H1 (cell line): ENCODE measurements around the gene FLNC. TPM values are rescaled to one million over a fixed set of nuclear protein-coding genes. Genes with fewer than 3 reads are reported as not detected.

Experiments used
- CTCF ChIA-PET: fragments of 300-600 bp; sonication (Branson Sonifier 250); formaldehyde crosslinking; loops from one replicate; lab custom pipeline; 2021; ENCODE audit not compliant: partially characterized antibody; lab: Charles Lee
- POLR2A ChIA-PET: fragments of 300-600 bp; sonication (Branson Sonifier 250); formaldehyde crosslinking; loops from one replicate; lab custom pipeline; 2021; ENCODE audit warnings: inconsistent platforms; ENCODE audit not compliant: partially characterized antibody; lab: Charles Lee
- DNase-seq, 2 experiments: peaks; one replicate each; pipeline versions ENCODE4 v3.0.0 to v3.0.0-alpha.2; 2010 to 2022; ENCODE audit warnings: low spot score in 2 of 2, low read depth in 1 of 2, mixed read lengths in 1 of 2
- FAIRE-seq: peaks from 2 replicates; lab custom pipeline; 2011; peaks lifted over from hg19 to GRCh38; lab: Jason Lieb, UNC
- H2AFZ ChIP-seq: 2 replicates; pipeline ENCODE4 v1.8.1; 2012; ENCODE audit warnings: low read length, inconsistent platforms
- H2AK5ac ChIP-seq: 2 replicates; pipeline ENCODE4 v1.6.1; 2013; ENCODE audit warnings: low read depth, low read length
- H2BK120ac ChIP-seq: replicated peaks from 2 replicates; pipeline ENCODE3; 2013; ENCODE audit warnings: low read depth, low read length, inconsistent platforms
- H2BK12ac ChIP-seq: 2 replicates; pipeline ENCODE4 v1.6.1; 2013; ENCODE audit warnings: low read depth, low read length
- H2BK15ac ChIP-seq: 2 replicates; pipeline ENCODE4 v1.6.1; 2013; ENCODE audit warnings: low read length
- H2BK20ac ChIP-seq: 2 replicates; pipeline ENCODE4 v1.6.1; 2013; ENCODE audit warnings: low read length
- H2BK5ac ChIP-seq: 2 replicates; pipeline ENCODE4 v1.6.1; 2013; ENCODE audit warnings: low read depth, low read length
- H3K14ac ChIP-seq: 2 replicates; pipeline ENCODE4 v1.6.1; 2013; ENCODE audit warnings: inconsistent platforms; ENCODE audit not compliant: insufficient read length
- H3K18ac ChIP-seq: 2 replicates; pipeline ENCODE4 v1.6.1; 2013; ENCODE audit warnings: low read length; ENCODE audit errors: extremely low read depth
- H3K23ac ChIP-seq: 2 replicates; pipeline ENCODE4 v1.6.1; 2013; ENCODE audit warnings: inconsistent platforms; ENCODE audit not compliant: insufficient read length
- H3K23me2 ChIP-seq: 2 replicates; pipeline ENCODE4 v1.6.1; 2013; ENCODE audit warnings: low read depth, low read length
- H3K27ac ChIP-seq: 2 replicates; pipeline ENCODE4 v1.6.1; 2011; ENCODE audit warnings: low read depth, low read length, inconsistent platforms
- H3K27me3 ChIP-seq, 4 experiments: replicated peaks in 1 of 4; 1 replicate in 1 of 4; 2 replicates in 3 of 4; pipeline versions ENCODE4 v1.6.1 to v1.8.1; 2011 to 2013; ENCODE audit warnings: low read length in 3 of 4, mild to moderate bottlenecking in 3 of 4, inconsistent platforms in 2 of 4, mixed read lengths in 2 of 4, moderate library complexity in 1 of 4; ENCODE audit not compliant: control insufficient read depth in 3 of 4, insufficient read depth in 3 of 4; ENCODE audit errors: extremely low read depth in 1 of 4
- H3K36me3 ChIP-seq, 4 experiments: 2 replicates each; pipeline versions ENCODE4 v1.6.1 to v1.8.1; 2011 to 2013; ENCODE audit warnings: mild to moderate bottlenecking in 4 of 4, low read length in 3 of 4, moderate library complexity in 2 of 4, control low read depth in 1 of 4, inconsistent platforms in 1 of 4; ENCODE audit not compliant: insufficient read depth in 4 of 4, control insufficient read depth in 2 of 4
- H3K4ac ChIP-seq: replicated peaks from 2 replicates; pipeline ENCODE3; 2013; ENCODE audit warnings: low read length, low read depth, mixed read lengths, inconsistent platforms; ENCODE audit not compliant: insufficient read length
- H3K4me1 ChIP-seq, 4 experiments: replicated peaks in 1 of 4; 1 replicate in 1 of 4; 2 replicates in 3 of 4; pipeline versions ENCODE4 v1.6.1 to v1.8.1; 2011 to 2013; ENCODE audit warnings: low read length in 3 of 4, inconsistent platforms in 2 of 4, mixed read lengths in 1 of 4; ENCODE audit not compliant: insufficient read depth in 4 of 4, control insufficient read depth in 3 of 4
- H3K4me2 ChIP-seq, 2 experiments: 2 replicates each; pipeline versions ENCODE4 v1.6.1 to v1.8.1; 2011 to 2013; ENCODE audit warnings: low read depth in 2 of 2, low read length in 2 of 2, control low read depth in 1 of 2, inconsistent platforms in 1 of 2, mild to moderate bottlenecking in 1 of 2; ENCODE audit not compliant: insufficient read depth in 1 of 2
- H3K4me3 ChIP-seq, 4 experiments: fragments of 200-600, 300-600 bp in 1 of 4; sonication (generic), shearing (Covaris generic), sonication (Bioruptor Twin) in 1 of 4; 2 replicates each; pipeline versions ENCODE4 v1.5.1 to v1.8.1; 2011 to 2016; ENCODE audit warnings: low read length in 4 of 4, low read depth in 3 of 4, control low read depth in 2 of 4, inconsistent platforms in 2 of 4, mild to moderate bottlenecking in 2 of 4, mixed read lengths in 1 of 4, moderate library complexity in 1 of 4; ENCODE audit not compliant: insufficient read depth in 2 of 4; ENCODE audit errors: extremely low read depth in 1 of 4
- H3K56ac ChIP-seq: replicated peaks from 2 replicates; pipeline ENCODE3; 2013; ENCODE audit warnings: low read depth, mild to moderate bottlenecking, mixed read lengths, low read length, inconsistent platforms; ENCODE audit not compliant: insufficient read length
- H3K79me1 ChIP-seq: 2 replicates; pipeline ENCODE4 v1.6.1; 2013; ENCODE audit warnings: low read depth, low read length, control low read depth
- H3K79me2 ChIP-seq, 2 experiments: 2 replicates each; pipeline versions ENCODE4 v1.6.1 to v1.8.1; 2012 to 2013; ENCODE audit warnings: low read length in 2 of 2, mild to moderate bottlenecking in 2 of 2, inconsistent platforms in 1 of 2; ENCODE audit not compliant: insufficient read depth in 2 of 2, control insufficient read depth in 1 of 2
- H3K9ac ChIP-seq, 4 experiments: replicated peaks in 1 of 4; 1 replicate in 1 of 4; 2 replicates in 3 of 4; pipeline versions ENCODE4 v1.6.1 to v1.8.1; 2011 to 2013; ENCODE audit warnings: low read depth in 3 of 4, low read length in 3 of 4, control low read depth in 2 of 4, mild to moderate bottlenecking in 2 of 4, moderate library complexity in 2 of 4, inconsistent platforms in 1 of 4; ENCODE audit errors: extremely low read depth in 1 of 4
- H3K9me3 ChIP-seq, 2 experiments: 2 replicates each; pipeline versions ENCODE4 v1.6.1 to v1.8.1; 2012 to 2013; ENCODE audit warnings: mild to moderate bottlenecking in 2 of 2, moderate library complexity in 2 of 2, control low read depth in 1 of 2, inconsistent platforms in 1 of 2, low read depth in 1 of 2, low read length in 1 of 2, mixed read lengths in 1 of 2; ENCODE audit not compliant: insufficient read depth in 2 of 2
- H4K20me1 ChIP-seq, 2 experiments: replicated peaks in 1 of 2; 2 replicates each; pipeline versions ENCODE3 to v1.8.1; 2011 to 2013; ENCODE audit warnings: inconsistent platforms in 2 of 2, low read length in 2 of 2, mild to moderate bottlenecking in 1 of 2; ENCODE audit not compliant: insufficient read depth in 2 of 2, control insufficient read depth in 1 of 2
- H4K5ac ChIP-seq: 2 replicates; pipeline ENCODE4 v1.6.1; 2013; ENCODE audit warnings: low read length, low read depth, mixed read lengths, inconsistent platforms; ENCODE audit not compliant: insufficient read length
- H4K8ac ChIP-seq: 2 replicates; pipeline ENCODE4 v1.8.0; 2013; ENCODE audit warnings: mild to moderate bottlenecking, moderate library complexity, low read length, inconsistent platforms; ENCODE audit not compliant: insufficient read depth; ENCODE audit errors: extremely low read depth
- H4K91ac ChIP-seq: replicated peaks from 2 replicates; pipeline ENCODE3; 2013; ENCODE audit warnings: low read length, mixed read lengths, inconsistent platforms; ENCODE audit not compliant: insufficient read length
- ATF3 ChIP-seq: IDR thresholded peaks from 2 replicates; pipeline ENCODE4 v1.6.1; 2011; ENCODE audit warnings: low read depth, mild to moderate bottlenecking, low read length; ENCODE audit not compliant: insufficient read depth
- TAF1 ChIP-seq: IDR thresholded peaks from 2 replicates; pipeline ENCODE4 v1.6.1; 2011; ENCODE audit warnings: mild to moderate bottlenecking, low read depth, low read length
- TEAD4 ChIP-seq: IDR thresholded peaks from 2 replicates; pipeline ENCODE4 v1.6.1; 2012; ENCODE audit warnings: low read depth, low read length, inconsistent platforms, mixed read lengths
- WGBS, 2 experiments: shearing (Covaris generic) in 1 of 2; methylation state at CpG; one replicate each; pipeline versions ENCODE4 v1.1.6 to v1.1.7; 2013 to 2015; ENCODE audit warnings: low lambda C conversion rate in 2 of 2, mixed read lengths in 2 of 2, inconsistent platforms in 1 of 2, low coverage in 1 of 2, missing lambda C conversion rate in 1 of 2; ENCODE audit not compliant: insufficient replicate concordance in 2 of 2, insufficient coverage in 1 of 2, insufficient read length in 1 of 2; ENCODE audit errors: extremely low coverage in 1 of 2, missing lambda C conversion rate in 1 of 2; 5-methylcytosine and 5-hydroxymethylcytosine counted together
- polyA plus RNA-seq, 7 experiments: library from polyadenylated mRNA; depleted of rRNA in 3 of 7; stranded (reverse) in 5 of 7; unstranded in 2 of 7; fragments of >200 nt in 5 of 7; fragments of 200-250 nt in 2 of 7; gene quantifications; 1 replicate in 5 of 7; 2 replicates in 1 of 7; 4 replicates in 1 of 7; pipeline versions ENCODE4 v1.2.1 to v1.2.3, GENCODE V29; 2011 to 2013; ENCODE audit warnings: missing spikeins in 2 of 7, mixed read lengths in 2 of 7
- total RNA-seq: library from RNA; stranded (reverse); fragmentation: NEBNext Ultra II Directional; extraction: Animal tissue kit (Norgen Biotek cat#: 25700); gene quantifications from 2 replicates; pipeline ENCODE4 v1.2.1, GENCODE V29; 2021

Gene FLNC
- total and polyA plus RNA-seq, 2 of the 8 experiments (the other 6 are each of a cell fraction or from before 2014, with no cell fraction given), result 1.9 to 10.7 TPM

GRCh38 chr7:128879461-128879938, 49.3 kb downstream of the FLNC start:
- CTCF ChIA-PET, result interaction anchor here (0.6 to 10.3 kb wide), 27 partner anchors 10 to 468 kb away, joined by 3 to 189 read pairs (median 7); partner anchors contain the start of genes ATP6V1F, CCDC136, GARIN1A and KCP
- peaks cover 2% of the 10 kb centered on the region; the same call in 1 of the 2 replicates for H3K23me2 ChIP-seq
- peak overlapping the region; percentile 65 for H4K8ac ChIP-seq
- H3K4ac ChIP-seq, result peak overlapping the region; percentile 78
- H4K5ac ChIP-seq, result peak overlapping the region; percentile 36
- DNase-seq, result no peak
- peak overlapping the region; percentile 60 for H3K18ac ChIP-seq
- H3K36me3 ChIP-seq, result no peaks in the 10 kb centered on the region
- 0 out of 2 replicates have a peak overlapping the region, but pooled peaks have one; percentile 30 for H2AFZ ChIP-seq
- 92% methylated on average over 18 of the region's 19 CpGs; no CpG with 5 or more reads in 1 of the 2 experiments for WGBS, 2 experiments
- H2BK120ac ChIP-seq, result no peak overlapping the region
- peak overlapping the region; percentile 55; the same call in 1 of the 2 replicates for H2BK12ac ChIP-seq
- H3K14ac ChIP-seq, result no peak overlapping the region
- POLR2A ChIA-PET, result interaction anchor here (1.4 to 3.5 kb wide), 4 partner anchors 11 to 30 kb away, joined by 4 to 22 read pairs (median 9); partner anchors contain the start of genes ATP6V1F and KCP
- TF ChIP-seq TAF1 (no peak), TEAD4 (no peak), ATF3 (no peak)
- no peaks in the 10 kb centered on the region; a peak in 1 of 7 replicates for H3K27me3 ChIP-seq
- H3K4me3 ChIP-seq, result no peak overlapping the region
- H3K23ac ChIP-seq, result no peak overlapping the region
- H2BK20ac ChIP-seq, result no peak overlapping the region
- no peak overlapping the region for H2BK5ac ChIP-seq
- H4K20me1 ChIP-seq, result no peaks in the 10 kb centered on the region
- H3K56ac ChIP-seq, result no peak overlapping the region
- H3K9ac ChIP-seq, result no peak overlapping the region
- H3K27ac ChIP-seq, result no peak overlapping the region
- H3K79me1 ChIP-seq, result no peaks in the 10 kb centered on the region
- H2BK15ac ChIP-seq, result peak overlapping the region; percentile 65; the same call in 1 of the 2 replicates
- no peak for FAIRE-seq
- H3K9me3 ChIP-seq, result no peaks in the 10 kb centered on the region
- peak overlapping the region; percentile 98 for H4K91ac ChIP-seq
- H3K4me2 ChIP-seq, result peak overlapping the region in 1 of 2 experiments; percentile 32; a peak in 1 of 4 replicates
- H3K4me1 ChIP-seq, result peaks cover 0 to 6% (median 4%) of the 10 kb centered on the region in 4 experiments; a peak in 4 of 7 replicates
- H2AK5ac ChIP-seq, result no peak overlapping the region
- no peaks in the 10 kb centered on the region for H3K79me2 ChIP-seq
